ENCODE data around the gene KAZN. TPM values are rescaled to one million over a fixed set of nuclear protein-coding genes. Genes with fewer than 3 reads are reported as not detected.

KAZN gene
- total RNA-seq, 1 donor from 2014 or later = 0.51 TPM

DNA sequence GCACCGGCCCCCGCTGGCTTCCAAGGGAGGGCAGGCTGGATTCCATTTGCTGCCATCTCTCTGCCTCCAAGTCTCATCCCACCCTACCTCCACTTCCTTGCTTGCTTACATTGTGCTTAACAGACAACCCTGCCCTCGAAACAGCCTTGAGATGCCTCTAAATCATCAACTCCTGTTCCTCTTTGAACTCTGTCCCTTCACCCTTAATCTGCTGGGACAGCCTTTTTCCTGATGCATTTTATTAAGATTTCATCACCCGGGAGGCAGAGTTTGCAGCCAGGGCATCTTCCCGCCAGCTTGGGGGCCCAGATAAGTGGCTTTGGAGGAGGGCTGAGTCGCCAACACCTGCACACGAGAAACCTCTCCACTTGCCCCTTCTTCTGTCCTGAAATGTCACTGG is 192.5 kb downstream of the KAZN start:
- no peak for DNase-seq (ENCODE audit: low read depth in 2 of 2)

GRCh38 chr1:14791654-14792053 is 193.2 kb downstream of the KAZN start:
- no peak for DNase-seq (ENCODE audit: low read depth in 2 of 2)

DNA sequence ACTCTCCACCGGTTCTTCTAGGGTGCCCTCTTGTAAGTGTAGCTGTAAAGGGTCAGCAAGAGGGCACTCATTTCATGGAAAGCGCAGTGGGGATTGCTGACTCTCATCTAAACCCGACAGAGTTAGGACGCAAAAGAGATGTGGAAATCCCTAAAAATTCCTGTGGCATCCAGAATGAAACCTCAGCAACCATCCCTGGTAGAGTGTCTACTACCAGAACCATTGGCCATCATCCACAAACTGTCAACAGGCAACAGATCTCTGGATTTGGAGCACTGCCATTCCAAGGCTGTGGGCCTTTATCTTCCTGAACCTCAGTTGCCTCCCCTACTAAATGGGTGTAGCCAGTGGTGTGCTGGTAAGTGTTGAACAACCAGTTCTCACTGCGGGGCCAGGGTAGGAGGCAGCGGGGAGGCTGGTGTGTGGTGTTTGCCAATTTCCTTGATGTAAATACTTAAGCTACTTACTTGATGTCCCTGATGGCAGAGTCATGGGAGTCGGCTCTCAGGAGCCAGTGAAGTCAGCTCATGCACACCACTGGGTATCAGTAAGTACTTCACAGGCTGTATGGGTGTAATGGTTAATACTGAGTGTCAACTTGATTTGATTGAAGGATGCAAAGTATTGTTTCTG is 195.8 kb downstream of the KAZN start:
- DNase-seq (ENCODE audit: low read depth in 2 of 2) = no peak

- no peak for DNase-seq (ENCODE audit: low read depth in 2 of 2)
These were observed 196.4 kb downstream of the KAZN start for GRCh38 chr1:14794906-14795305.

- no peak for DNase-seq (ENCODE audit: low read depth in 2 of 2)
These were observed 197.1 kb downstream of the KAZN start for GRCh38 chr1:14795589-14795988.

- no peak for DNase-seq (ENCODE audit: low read depth in 2 of 2)
These were observed 201.5 kb downstream of the KAZN start for GRCh38 chr1:14800014-14800413.

GRCh38 chr1:14800500-14801076 is 202.1 kb downstream of the KAZN start:
- no peak for DNase-seq (ENCODE audit: low read depth in 2 of 2)

DNA sequence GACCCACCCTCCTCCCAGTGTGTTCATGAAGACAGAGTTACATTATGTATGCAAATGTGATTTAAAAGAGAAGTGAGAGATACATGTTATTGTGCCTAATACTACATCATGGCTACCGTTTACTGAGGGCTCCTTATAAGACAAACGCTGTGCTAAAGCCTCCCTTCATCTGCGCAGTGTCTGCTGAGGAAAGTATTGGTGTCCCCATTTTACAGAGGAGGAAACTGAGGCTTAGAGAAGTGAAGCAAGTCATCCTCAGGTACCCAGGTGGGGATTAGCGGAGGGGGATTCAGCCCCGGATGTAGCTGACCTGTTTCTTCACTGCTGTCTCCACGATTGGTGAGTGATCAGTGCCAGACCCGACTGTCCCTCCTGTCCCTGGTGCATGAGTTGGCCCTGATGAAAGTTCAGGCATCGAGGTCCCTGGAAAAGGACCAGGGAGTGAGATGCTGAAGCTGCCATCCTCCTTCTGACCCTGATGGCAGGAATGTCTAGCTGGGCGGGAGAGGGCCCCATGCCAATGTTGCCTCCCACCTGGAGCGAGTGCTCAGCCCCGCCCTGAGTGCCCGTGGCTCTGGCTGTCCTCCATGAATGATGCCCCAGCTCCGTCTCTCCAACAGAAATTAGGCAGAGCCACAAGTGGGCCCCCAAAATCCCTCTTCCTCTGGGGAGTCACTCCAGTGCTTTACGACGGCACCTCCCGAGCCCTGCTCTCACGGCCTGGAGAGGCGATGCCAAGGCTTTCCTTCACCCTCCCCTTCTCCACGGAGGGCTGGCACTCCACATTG is 204.7 kb downstream of the KAZN start:
- no peak for DNase-seq (ENCODE audit: low read depth in 2 of 2)

DNA sequence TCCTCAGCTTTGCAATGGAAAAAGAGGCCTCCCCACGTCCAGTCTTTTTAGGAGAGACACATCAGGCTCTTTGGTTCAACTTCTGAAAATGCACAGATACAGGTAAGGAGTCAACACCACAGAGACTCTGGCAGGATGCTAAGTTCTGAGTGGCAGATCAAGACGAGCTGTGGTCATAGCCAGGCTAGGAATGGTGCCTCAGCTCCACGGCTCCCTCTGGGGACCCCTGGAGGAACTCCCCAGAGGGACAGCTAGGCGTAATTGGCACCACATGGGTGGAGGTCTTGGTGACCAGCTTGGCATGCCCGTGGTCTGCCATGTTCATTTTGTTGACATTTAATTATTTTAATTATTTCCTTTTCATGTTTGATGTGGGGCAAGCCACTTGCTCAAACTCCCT is 206.1 kb downstream of the KAZN start:
- DNase-seq (ENCODE audit: low read depth in 2 of 2) = no peak

DNA sequence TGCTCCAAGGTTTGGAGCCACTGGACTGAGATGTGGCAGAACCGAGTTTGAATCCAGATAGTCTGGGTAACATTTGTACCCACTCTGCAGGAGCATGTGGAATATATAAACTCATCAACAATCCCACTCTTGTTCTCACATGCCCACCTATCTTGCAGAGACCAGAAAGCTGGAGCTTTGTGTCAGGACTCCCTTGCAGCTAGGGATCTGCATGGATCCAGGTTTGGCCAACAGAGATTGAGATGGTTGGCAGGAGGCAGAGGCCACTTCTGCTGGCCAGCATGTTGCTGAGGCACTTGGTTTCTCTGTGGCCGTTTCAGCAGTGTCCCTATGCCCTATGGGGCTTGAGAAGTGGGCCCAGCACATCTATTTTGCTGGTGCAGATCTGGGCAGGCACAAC is 208.3 kb downstream of the KAZN start:
- no peak for DNase-seq (ENCODE audit: low read depth in 2 of 2)

- no peak for DNase-seq (ENCODE audit: low read depth in 2 of 2)
These were observed 210.3 kb downstream of the KAZN start for GRCh38 chr1:14808768-14809167.

- no peak for DNase-seq (ENCODE audit: low read depth in 2 of 2)
These were observed 210.9 kb downstream of the KAZN start for GRCh38 chr1:14809191-14809981.

GRCh38 chr1:14810595-14811361 is 212.3 kb downstream of the KAZN start:
- DNase-seq (ENCODE audit: low read depth in 2 of 2) = no peak

- DNase-seq (ENCODE audit: low read depth in 2 of 2) = no peak
These were observed 213.1 kb downstream of the KAZN start for GRCh38 chr1:14811573-14811972.

DNA sequence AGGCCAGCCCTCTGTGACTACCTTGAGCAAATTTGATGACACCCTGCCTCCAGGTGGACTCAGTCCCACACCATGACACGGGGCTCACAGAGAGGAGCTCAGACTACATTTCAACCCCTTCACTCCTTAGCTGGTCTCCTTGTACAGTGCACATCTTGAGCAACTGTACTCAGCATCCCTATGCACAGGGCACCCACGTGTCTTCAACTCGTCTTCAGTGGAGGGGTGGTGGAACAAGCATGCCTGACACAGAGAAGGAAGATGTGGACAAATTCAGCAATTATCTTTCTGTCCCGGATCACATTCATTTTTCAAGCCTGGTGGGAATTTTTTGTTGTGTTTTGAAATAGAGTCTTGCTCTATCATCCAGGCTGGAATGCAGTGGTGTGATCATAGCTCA is 213.7 kb downstream of the KAZN start:
- no peak for DNase-seq (ENCODE audit: low read depth in 2 of 2)

- DNase-seq (ENCODE audit: low read depth in 2 of 2) = no peak
These were observed 216.8 kb downstream of the KAZN start for GRCh38 chr1:14815175-14815877.

DNA sequence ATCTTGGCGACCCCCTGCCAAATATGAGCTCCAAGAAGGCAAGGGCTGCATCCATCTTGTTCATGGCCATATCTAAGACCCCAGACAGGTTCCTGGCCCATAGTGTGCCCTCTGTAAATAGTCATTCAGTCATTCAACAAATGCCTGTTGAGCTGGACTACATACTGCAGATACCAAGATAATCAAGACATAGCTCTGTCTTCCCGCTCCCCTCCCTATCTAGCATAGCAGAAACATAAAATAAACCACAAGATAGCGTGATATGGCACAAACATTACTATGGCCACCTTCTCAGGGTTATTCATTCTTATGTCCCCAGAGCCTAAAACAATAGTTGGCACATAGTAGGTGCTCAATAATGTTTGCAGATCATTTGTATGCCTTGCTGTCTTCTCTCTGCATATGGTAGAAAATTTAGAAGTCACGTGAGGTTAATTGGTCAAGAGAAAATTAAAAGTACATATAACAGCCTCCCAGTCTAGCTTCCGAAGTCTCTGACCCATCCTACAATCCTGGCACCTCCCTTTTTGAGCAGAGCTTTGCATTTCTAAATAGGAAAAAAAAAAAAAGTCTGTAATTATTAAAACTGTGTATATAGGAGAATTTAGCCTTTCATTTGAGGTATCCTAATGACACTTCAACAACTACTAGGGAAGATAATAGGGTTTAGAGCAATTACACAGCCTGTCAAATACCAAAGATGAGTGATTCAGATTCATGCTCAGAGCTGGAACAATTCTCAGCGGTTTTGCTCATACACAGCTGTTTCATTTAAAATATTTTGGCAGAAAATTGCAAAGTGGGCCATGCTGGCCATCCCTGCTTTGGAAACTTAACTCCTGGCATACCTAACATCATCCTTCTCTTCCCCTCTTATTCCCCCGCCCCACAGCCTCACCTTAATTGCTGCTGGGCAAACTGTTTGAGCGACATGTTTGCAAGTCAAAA is 219.0 kb downstream of the KAZN start:
- DNase-seq (ENCODE audit: low read depth in 2 of 2) = no peak

GRCh38 chr1:14820295-14821085 is 222.0 kb downstream of the KAZN start:
- DNase-seq (ENCODE audit: low read depth in 2 of 2) = no peak

GRCh38 chr1:14822493-14822892 is 224.0 kb downstream of the KAZN start:
- DNase-seq (ENCODE audit: low read depth in 2 of 2) = no peak
